ENCODE results near the gene DGLUCY. TPM values are rescaled to one million over a fixed set of nuclear protein-coding genes. Genes with fewer than 3 reads are reported as not detected.
"Not testable (repeated sequence)": the region's sequence is repeated elsewhere in the genome, so short reads cannot be mapped to it uniquely, and the experiment has no call there.

The DGLUCY gene
- total RNA-seq, 2 experiments from 2014 or later: 109 to 110 TPM

DNA sequence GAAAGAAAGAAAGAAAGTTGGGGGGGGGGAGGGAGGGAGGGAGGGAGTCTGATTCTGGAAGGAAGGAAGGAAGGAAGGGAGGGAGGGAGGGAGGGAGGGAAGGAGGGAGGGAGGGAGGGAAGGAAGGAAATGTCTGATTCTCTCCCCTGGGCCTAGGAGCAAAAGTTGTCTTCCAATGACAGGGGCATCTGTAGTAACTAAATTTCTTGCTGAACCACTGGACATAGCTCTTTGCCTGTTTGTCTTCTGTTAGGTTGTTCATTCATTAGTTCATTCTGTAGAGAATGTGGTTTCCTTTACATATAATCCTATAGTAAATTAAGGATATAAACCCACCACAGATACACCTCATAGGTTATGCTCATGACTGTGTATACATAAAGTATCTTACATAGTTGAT lies 70.7 kb downstream of the DGLUCY start:
- H3K36me3 Mint-ChIP-seq (ENCODE audit: low read depth): peaks cover 55% of the 10 kb centered on the region

GRCh38 chr14:91185721-91186120 lies 71.8 kb downstream of the DGLUCY start:
- Mint-ChIP-seq H3K36me3 (ENCODE audit: low read depth) (peaks cover 61% of the 10 kb centered on the region), H3K27me3 (no peaks in the 10 kb centered on the region), H3K4me3 (no peak overlapping the region), H3K9me3 (no peaks in the 10 kb centered on the region), H3K4me1 (peaks cover 8% of the 10 kb centered on the region), H3K27ac (no peak overlapping the region)
- DNase-seq: no peak
- ChIA-PET CTCF (interaction anchor here (0.8 to 4.4 kb wide), 5 partner anchors 8 to 88 kb away, joined by 3 to 32 read pairs (median 7); no protein-coding TSS in a partner anchor), POLR2A (no interaction called here)

More for the DNA sequence above, 70.7 kb downstream of the DGLUCY start:
- H3K27ac Mint-ChIP-seq: no peak overlapping the region
- H3K4me3 Mint-ChIP-seq: no peak overlapping the region
- H3K4me1 Mint-ChIP-seq: peaks cover 2% of the 10 kb centered on the region
- no peak for DNase-seq
- CTCF ChIA-PET: interaction anchor here (0.5 to 4.4 kb wide), 5 partner anchors 9 to 1051 kb away, joined by 3 to 32 read pairs (median 6); no protein-coding TSS in a partner anchor
- no peaks in the 10 kb centered on the region for H3K27me3 Mint-ChIP-seq
- POLR2A ChIA-PET: no interaction called here
- no peaks in the 10 kb centered on the region for H3K9me3 Mint-ChIP-seq

DNA sequence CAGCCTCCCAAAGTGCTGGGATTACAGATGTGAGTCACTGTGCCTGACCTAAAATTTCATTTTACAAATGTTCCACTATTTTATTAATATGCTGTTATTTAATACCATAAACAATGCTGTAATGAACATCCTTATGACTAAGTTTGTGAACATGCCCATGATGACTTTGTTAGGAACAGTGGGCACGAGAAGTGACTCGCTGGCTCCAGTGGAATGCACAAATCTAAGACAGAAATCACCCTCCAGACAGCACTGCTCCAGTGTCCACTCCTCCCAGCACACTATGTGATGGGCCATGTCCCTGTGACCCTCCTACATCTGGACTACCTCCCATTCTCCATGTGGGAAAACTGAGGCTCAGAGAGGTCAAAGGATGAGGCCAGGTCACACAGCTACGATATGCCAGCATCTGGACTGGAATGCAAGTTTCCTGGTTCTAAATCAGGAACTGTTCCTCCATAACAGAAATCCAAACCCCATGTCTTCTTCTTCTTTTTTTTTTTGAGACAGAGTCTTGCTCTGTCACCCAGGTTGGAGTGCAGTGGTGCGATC lies 72.7 kb downstream of the DGLUCY start:
- H3K27ac Mint-ChIP-seq: peak overlapping the region; percentile 66
- CTCF ChIA-PET: interaction anchor here (1.2 to 4.4 kb wide), 2 partner anchors 11 to 25 kb away, joined by 3 to 32 read pairs; no protein-coding TSS in a partner anchor
- no peaks in the 10 kb centered on the region for H3K9me3 Mint-ChIP-seq
- POLR2A ChIA-PET: no interaction called here
- H3K27me3 Mint-ChIP-seq: no peaks in the 10 kb centered on the region
- H3K4me3 Mint-ChIP-seq: no peak overlapping the region
- H3K4me1 Mint-ChIP-seq: peaks cover 8% of the 10 kb centered on the region
- DNase-seq: no peak
- peaks cover 64% of the 10 kb centered on the region for H3K36me3 Mint-ChIP-seq (ENCODE audit: low read depth)

GRCh38 chr14:91187271-91187670 lies 73.4 kb downstream of the DGLUCY start:
- ChIA-PET POLR2A (no interaction called here), CTCF (interaction anchor here (1.2 to 4.4 kb wide), 3 partner anchors 8 to 24 kb away, joined by 3 to 32 read pairs (median 7); no protein-coding TSS in a partner anchor)
- DNase-seq: no peak
- Mint-ChIP-seq H3K4me3 (no peak overlapping the region), H3K4me1 (peaks cover 10% of the 10 kb centered on the region), H3K27me3 (no peaks in the 10 kb centered on the region), H3K36me3 (ENCODE audit: low read depth) (peaks cover 68% of the 10 kb centered on the region), H3K9me3 (no peaks in the 10 kb centered on the region), H3K27ac (no peak overlapping the region)

DNA sequence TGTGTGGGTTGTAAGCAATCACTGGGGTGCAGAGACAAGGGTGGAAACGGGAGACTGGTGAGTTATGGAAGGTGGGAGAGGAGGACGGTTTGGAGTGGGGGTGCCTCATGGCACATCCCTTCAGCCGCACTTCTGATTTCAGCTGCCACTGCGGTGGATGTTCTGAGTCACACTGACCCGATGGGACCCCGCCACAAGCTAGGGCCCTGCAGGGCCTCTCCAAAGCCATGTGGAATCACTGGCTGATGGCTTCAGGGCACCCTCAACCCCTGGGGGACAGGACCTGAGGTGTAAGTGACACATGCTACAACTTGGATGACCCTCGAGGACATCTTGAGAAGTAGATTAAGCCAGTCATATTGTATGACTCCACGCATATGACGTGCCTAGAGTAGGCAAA lies 77.0 kb downstream of the DGLUCY start:
- no peak overlapping the region for H3K4me3 Mint-ChIP-seq

DNA sequence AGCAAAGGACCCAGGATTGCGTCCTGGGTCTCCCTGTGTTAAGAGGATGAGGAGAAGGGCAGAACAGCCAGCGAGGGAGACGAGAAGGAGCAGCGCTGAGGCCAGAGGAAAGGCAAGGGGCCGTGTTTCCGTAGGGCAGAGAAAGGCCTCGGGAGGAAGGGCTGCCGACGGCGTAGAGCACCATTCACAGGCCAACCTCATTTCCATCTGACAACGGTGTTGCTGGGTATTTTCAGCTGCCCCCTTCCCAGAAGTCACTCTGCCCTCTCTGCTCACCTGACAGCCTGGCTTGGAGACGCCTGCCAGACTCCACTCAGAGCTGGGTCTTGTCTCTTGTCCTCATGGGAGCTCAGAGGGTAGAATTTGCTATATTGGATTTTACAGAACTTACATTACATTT lies 79.2 kb downstream of the DGLUCY start:
- Mint-ChIP-seq H3K4me3 (no peak overlapping the region), H3K36me3 (ENCODE audit: low read depth) (peaks cover 82% of the 10 kb centered on the region), H3K27ac (peak overlapping the region; percentile 25), H3K27me3 (no peaks in the 10 kb centered on the region), H3K4me1 (peaks cover 61% of the 10 kb centered on the region), H3K9me3 (no peaks in the 10 kb centered on the region)
- DNase-seq: no peak
- POLR2A ChIA-PET: interaction anchor here (0.5 to 0.7 kb wide), 2 partner anchors 56 to 76 kb away, joined by 3 to 9 read pairs; no protein-coding TSS in a partner anchor
- CTCF ChIA-PET: interaction anchor here (0.6 to 3.1 kb wide), 10 partner anchors 9 to 276 kb away, joined by 3 to 21 read pairs (median 4); no protein-coding TSS in a partner anchor

More for the DNA sequence above, 77.0 kb downstream of the DGLUCY start:
- Mint-ChIP-seq H3K27ac (no peak overlapping the region), H3K4me1 (peaks cover 41% of the 10 kb centered on the region), H3K36me3 (ENCODE audit: low read depth) (peaks cover 82% of the 10 kb centered on the region), H3K9me3 (no peaks in the 10 kb centered on the region), H3K27me3 (no peaks in the 10 kb centered on the region)
- ChIA-PET POLR2A (no interaction called here), CTCF (no interaction called here)
- DNase-seq: no peak

- Mint-ChIP-seq H3K4me3 (no peak overlapping the region), H3K36me3 (ENCODE audit: low read depth) (peaks cover 89% of the 10 kb centered on the region), H3K4me1 (peaks cover 75% of the 10 kb centered on the region), H3K27me3 (no peaks in the 10 kb centered on the region), H3K9me3 (peaks cover 10% of the 10 kb centered on the region), H3K27ac (no peak overlapping the region)
- ChIA-PET POLR2A (no interaction called here), CTCF (interaction anchor here (1.0 to 2.8 kb wide), 2 partner anchors 18 to 19 kb away, joined by 3 to 21 read pairs; no protein-coding TSS in a partner anchor)
- no peak for DNase-seq
These were observed 82.0 kb downstream of the DGLUCY start for GRCh38 chr14:91195881-91196280.

DNA sequence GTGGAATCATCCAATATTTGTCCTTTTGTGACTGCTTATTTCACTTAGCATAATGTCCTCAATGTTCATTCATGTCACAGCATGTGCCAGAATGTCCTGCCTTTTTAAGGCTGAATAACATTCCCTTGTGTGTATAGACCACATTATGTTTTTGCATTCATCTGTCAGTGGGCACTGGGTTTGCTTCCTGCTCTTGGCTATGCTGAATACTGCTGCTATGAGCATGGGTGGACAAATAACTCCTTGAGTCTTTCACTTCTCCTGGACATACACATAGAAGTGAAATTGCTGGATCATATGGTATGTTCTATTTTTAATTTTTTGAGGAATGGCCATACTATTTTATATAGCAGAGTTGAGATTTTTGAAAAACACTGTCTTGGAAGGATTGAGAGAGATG lies 83.8 kb downstream of the DGLUCY start:
- POLR2A ChIA-PET: no interaction called here

GRCh38 chr14:91200802-91201201 lies 86.9 kb downstream of the DGLUCY start:
- H3K9me3 Mint-ChIP-seq: peaks cover 15% of the 10 kb centered on the region
- POLR2A ChIA-PET: interaction anchor here (0.6 kb wide), 1 partner anchor 12 kb away, joined by 3 read pairs; no protein-coding TSS in a partner anchor
- H3K4me3 Mint-ChIP-seq, DNase-seq, H3K27ac Mint-ChIP-seq, H3K27me3 Mint-ChIP-seq: not testable (repeated sequence)
- peaks cover 91% of the 10 kb centered on the region for H3K36me3 Mint-ChIP-seq (ENCODE audit: low read depth)
- CTCF ChIA-PET: interaction anchor here (1.8 to 1.9 kb wide), 2 partner anchors 22 to 23 kb away, joined by 5 to 7 read pairs; no protein-coding TSS in a partner anchor
- peaks cover 66% of the 10 kb centered on the region for H3K4me1 Mint-ChIP-seq

More for the DNA sequence above, 83.8 kb downstream of the DGLUCY start:
- CTCF ChIA-PET: no interaction called here
- H3K36me3 Mint-ChIP-seq (ENCODE audit: low read depth): peaks cover 84% of the 10 kb centered on the region
- peaks cover 85% of the 10 kb centered on the region for H3K4me1 Mint-ChIP-seq
- peak overlapping the region; percentile 60 for H3K27ac Mint-ChIP-seq
- H3K9me3 Mint-ChIP-seq: peaks cover 12% of the 10 kb centered on the region
- no peaks in the 10 kb centered on the region for H3K27me3 Mint-ChIP-seq
- DNase-seq: no peak
- no peak overlapping the region for H3K4me3 Mint-ChIP-seq

- Mint-ChIP-seq H3K9me3 (peaks cover 15% of the 10 kb centered on the region), H3K4me3 (peak overlapping the region; percentile 9), H3K36me3 (ENCODE audit: low read depth) (peaks cover 90% of the 10 kb centered on the region), H3K27me3 (no peaks in the 10 kb centered on the region), H3K4me1 (peaks cover 64% of the 10 kb centered on the region), H3K27ac (peak overlapping the region; percentile 75)
- peak; percentile 40 for DNase-seq
- POLR2A ChIA-PET: interaction anchor here (1.0 kb wide), 1 partner anchor 43 kb away, joined by 4 read pairs; no protein-coding TSS in a partner anchor
- CTCF ChIA-PET: interaction anchor here (1.0 to 2.1 kb wide), 9 partner anchors 8 to 58 kb away, joined by 3 to 7 read pairs (median 5); no protein-coding TSS in a partner anchor
These were observed 88.5 kb downstream of the DGLUCY start for GRCh38 chr14:91202234-91202974.

- peaks cover 11% of the 10 kb centered on the region for H3K9me3 Mint-ChIP-seq
- H3K27ac Mint-ChIP-seq: no peak overlapping the region
- DNase-seq: no peak
- POLR2A ChIA-PET: no interaction called here
- peaks cover 88% of the 10 kb centered on the region for H3K36me3 Mint-ChIP-seq (ENCODE audit: low read depth)
- no peaks in the 10 kb centered on the region for H3K27me3 Mint-ChIP-seq
- CTCF ChIA-PET: interaction anchor here (0.8 to 2.4 kb wide), 3 partner anchors 10 to 16 kb away, joined by 4 to 6 read pairs (median 4); no protein-coding TSS in a partner anchor
- peaks cover 51% of the 10 kb centered on the region for H3K4me1 Mint-ChIP-seq
- H3K4me3 Mint-ChIP-seq: no peak overlapping the region
These were observed 90.8 kb downstream of the DGLUCY start for GRCh38 chr14:91204657-91205056.

DNA sequence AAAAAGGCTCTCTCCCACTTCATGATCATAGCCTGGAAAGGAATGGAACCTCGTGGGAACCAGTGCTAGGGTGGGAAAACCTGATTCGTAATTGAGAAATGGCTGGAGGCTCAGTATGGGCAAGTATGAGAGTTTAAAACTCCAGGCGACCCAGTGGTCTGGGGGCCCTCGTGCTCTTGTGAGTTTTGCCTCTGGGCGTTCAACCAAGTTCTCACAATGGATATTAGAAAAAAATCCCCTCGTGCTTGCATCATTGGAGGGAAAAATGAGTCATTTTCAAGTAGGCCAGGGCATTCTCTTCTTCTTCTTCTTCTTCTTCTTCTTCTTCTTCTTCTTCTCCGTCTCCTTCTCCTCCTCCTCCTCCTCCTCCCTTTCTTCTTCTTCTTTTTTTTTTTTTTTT lies 91.6 kb downstream of the DGLUCY start:
- ChIA-PET POLR2A (no interaction called here), CTCF (interaction anchor here (0.6 to 2.4 kb wide), 5 partner anchors 9 to 73 kb away, joined by 3 to 6 read pairs (median 4); no protein-coding TSS in a partner anchor)
- H3K27me3 Mint-ChIP-seq: no peaks in the 10 kb centered on the region
- H3K4me3 Mint-ChIP-seq: no peak overlapping the region
- DNase-seq: no peak
- peaks cover 88% of the 10 kb centered on the region for H3K36me3 Mint-ChIP-seq (ENCODE audit: low read depth)
- peaks cover 47% of the 10 kb centered on the region for H3K4me1 Mint-ChIP-seq
- peak overlapping the region; percentile 34 for H3K27ac Mint-ChIP-seq
- H3K9me3 Mint-ChIP-seq: peaks cover 9% of the 10 kb centered on the region

DNA sequence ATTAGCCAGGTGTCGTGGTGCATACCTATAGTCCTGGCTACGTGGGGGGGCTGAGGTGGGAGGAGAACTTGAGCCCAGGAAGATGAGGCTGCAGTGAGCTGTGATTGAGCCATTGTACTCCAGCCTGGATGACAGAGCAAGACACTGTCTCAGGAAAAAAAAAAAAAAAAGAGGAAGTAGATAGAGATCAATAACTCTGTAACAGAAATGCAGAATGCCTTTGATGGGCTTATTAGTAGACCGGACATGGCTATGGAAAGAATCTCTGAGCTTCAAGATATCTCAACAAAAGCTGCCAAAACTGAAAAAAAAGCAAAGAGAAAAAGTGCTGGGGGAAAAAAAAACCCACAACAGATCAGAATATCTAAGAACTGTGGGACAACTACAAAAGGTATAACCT lies 93.1 kb downstream of the DGLUCY start:
- Mint-ChIP-seq H3K36me3 (ENCODE audit: low read depth) (peaks cover 89% of the 10 kb centered on the region), H3K4me3 (no peak overlapping the region), H3K27me3 (no peaks in the 10 kb centered on the region), H3K4me1 (peaks cover 36% of the 10 kb centered on the region), H3K9me3 (peaks cover 3% of the 10 kb centered on the region), H3K27ac (no peak overlapping the region)
- CTCF ChIA-PET: interaction anchor here (0.6 kb wide), 1 partner anchor 60 kb away, joined by 3 read pairs; no protein-coding TSS in a partner anchor
- DNase-seq: no peak
- POLR2A ChIA-PET: no interaction called here
